H1 (cell line): Measurements from ENCODE around the gene SCGB1D2. TPM values are rescaled to one million over a fixed set of nuclear protein-coding genes. Genes with fewer than 3 reads are reported as not detected.

Experiments
- CTCF ChIA-PET: fragments of 300-600 bp; sonication (Branson Sonifier 250); formaldehyde crosslinking; loops from one replicate; lab custom pipeline; 2021; ENCODE audit not compliant: partially characterized antibody; lab: Charles Lee
- POLR2A ChIA-PET: fragments of 300-600 bp; sonication (Branson Sonifier 250); formaldehyde crosslinking; loops from one replicate; lab custom pipeline; 2021; ENCODE audit warnings: inconsistent platforms; ENCODE audit not compliant: partially characterized antibody; lab: Charles Lee
- DNase-seq, 2 experiments: peaks; one replicate each; pipeline versions ENCODE4 v3.0.0 to v3.0.0-alpha.2; 2010 to 2022; ENCODE audit warnings: low spot score in 2 of 2, low read depth in 1 of 2, mixed read lengths in 1 of 2
- FAIRE-seq: peaks from 2 replicates; lab custom pipeline; 2011; peaks lifted over from hg19 to GRCh38; lab: Jason Lieb, UNC
- H2AFZ ChIP-seq: 2 replicates; pipeline ENCODE4 v1.8.1; 2012; ENCODE audit warnings: low read length, inconsistent platforms
- H2AK5ac ChIP-seq: 2 replicates; pipeline ENCODE4 v1.6.1; 2013; ENCODE audit warnings: low read depth, low read length
- H2BK120ac ChIP-seq: replicated peaks from 2 replicates; pipeline ENCODE3; 2013; ENCODE audit warnings: low read depth, low read length, inconsistent platforms
- H2BK12ac ChIP-seq: 2 replicates; pipeline ENCODE4 v1.6.1; 2013; ENCODE audit warnings: low read depth, low read length
- H2BK15ac ChIP-seq: 2 replicates; pipeline ENCODE4 v1.6.1; 2013; ENCODE audit warnings: low read length
- H2BK20ac ChIP-seq: 2 replicates; pipeline ENCODE4 v1.6.1; 2013; ENCODE audit warnings: low read length
- H2BK5ac ChIP-seq: 2 replicates; pipeline ENCODE4 v1.6.1; 2013; ENCODE audit warnings: low read depth, low read length
- H3K14ac ChIP-seq: 2 replicates; pipeline ENCODE4 v1.6.1; 2013; ENCODE audit warnings: inconsistent platforms; ENCODE audit not compliant: insufficient read length
- H3K18ac ChIP-seq: 2 replicates; pipeline ENCODE4 v1.6.1; 2013; ENCODE audit warnings: low read length; ENCODE audit errors: extremely low read depth
- H3K23ac ChIP-seq: 2 replicates; pipeline ENCODE4 v1.6.1; 2013; ENCODE audit warnings: inconsistent platforms; ENCODE audit not compliant: insufficient read length
- H3K23me2 ChIP-seq: 2 replicates; pipeline ENCODE4 v1.6.1; 2013; ENCODE audit warnings: low read depth, low read length
- H3K27ac ChIP-seq: 2 replicates; pipeline ENCODE4 v1.6.1; 2011; ENCODE audit warnings: low read depth, low read length, inconsistent platforms
- H3K27me3 ChIP-seq, 4 experiments: replicated peaks in 1 of 4; 1 replicate in 1 of 4; 2 replicates in 3 of 4; pipeline versions ENCODE4 v1.6.1 to v1.8.1; 2011 to 2013; ENCODE audit warnings: low read length in 3 of 4, mild to moderate bottlenecking in 3 of 4, inconsistent platforms in 2 of 4, mixed read lengths in 2 of 4, moderate library complexity in 1 of 4; ENCODE audit not compliant: control insufficient read depth in 3 of 4, insufficient read depth in 3 of 4; ENCODE audit errors: extremely low read depth in 1 of 4
- H3K36me3 ChIP-seq, 4 experiments: 2 replicates each; pipeline versions ENCODE4 v1.6.1 to v1.8.1; 2011 to 2013; ENCODE audit warnings: mild to moderate bottlenecking in 4 of 4, low read length in 3 of 4, moderate library complexity in 2 of 4, control low read depth in 1 of 4, inconsistent platforms in 1 of 4; ENCODE audit not compliant: insufficient read depth in 4 of 4, control insufficient read depth in 2 of 4
- H3K4ac ChIP-seq: replicated peaks from 2 replicates; pipeline ENCODE3; 2013; ENCODE audit warnings: low read length, low read depth, mixed read lengths, inconsistent platforms; ENCODE audit not compliant: insufficient read length
- H3K4me1 ChIP-seq, 4 experiments: replicated peaks in 1 of 4; 1 replicate in 1 of 4; 2 replicates in 3 of 4; pipeline versions ENCODE4 v1.6.1 to v1.8.1; 2011 to 2013; ENCODE audit warnings: low read length in 3 of 4, inconsistent platforms in 2 of 4, mixed read lengths in 1 of 4; ENCODE audit not compliant: insufficient read depth in 4 of 4, control insufficient read depth in 3 of 4
- H3K4me2 ChIP-seq, 2 experiments: 2 replicates each; pipeline versions ENCODE4 v1.6.1 to v1.8.1; 2011 to 2013; ENCODE audit warnings: low read depth in 2 of 2, low read length in 2 of 2, control low read depth in 1 of 2, inconsistent platforms in 1 of 2, mild to moderate bottlenecking in 1 of 2; ENCODE audit not compliant: insufficient read depth in 1 of 2
- H3K4me3 ChIP-seq, 4 experiments: fragments of 200-600, 300-600 bp in 1 of 4; sonication (generic), shearing (Covaris generic), sonication (Bioruptor Twin) in 1 of 4; 2 replicates each; pipeline versions ENCODE4 v1.5.1 to v1.8.1; 2011 to 2016; ENCODE audit warnings: low read length in 4 of 4, low read depth in 3 of 4, control low read depth in 2 of 4, inconsistent platforms in 2 of 4, mild to moderate bottlenecking in 2 of 4, mixed read lengths in 1 of 4, moderate library complexity in 1 of 4; ENCODE audit not compliant: insufficient read depth in 2 of 4; ENCODE audit errors: extremely low read depth in 1 of 4
- H3K56ac ChIP-seq: replicated peaks from 2 replicates; pipeline ENCODE3; 2013; ENCODE audit warnings: low read depth, mild to moderate bottlenecking, mixed read lengths, low read length, inconsistent platforms; ENCODE audit not compliant: insufficient read length
- H3K79me1 ChIP-seq: 2 replicates; pipeline ENCODE4 v1.6.1; 2013; ENCODE audit warnings: low read depth, low read length, control low read depth
- H3K79me2 ChIP-seq, 2 experiments: 2 replicates each; pipeline versions ENCODE4 v1.6.1 to v1.8.1; 2012 to 2013; ENCODE audit warnings: low read length in 2 of 2, mild to moderate bottlenecking in 2 of 2, inconsistent platforms in 1 of 2; ENCODE audit not compliant: insufficient read depth in 2 of 2, control insufficient read depth in 1 of 2
- H3K9ac ChIP-seq, 4 experiments: replicated peaks in 1 of 4; 1 replicate in 1 of 4; 2 replicates in 3 of 4; pipeline versions ENCODE4 v1.6.1 to v1.8.1; 2011 to 2013; ENCODE audit warnings: low read depth in 3 of 4, low read length in 3 of 4, control low read depth in 2 of 4, mild to moderate bottlenecking in 2 of 4, moderate library complexity in 2 of 4, inconsistent platforms in 1 of 4; ENCODE audit errors: extremely low read depth in 1 of 4
- H3K9me3 ChIP-seq, 2 experiments: 2 replicates each; pipeline versions ENCODE4 v1.6.1 to v1.8.1; 2012 to 2013; ENCODE audit warnings: mild to moderate bottlenecking in 2 of 2, moderate library complexity in 2 of 2, control low read depth in 1 of 2, inconsistent platforms in 1 of 2, low read depth in 1 of 2, low read length in 1 of 2, mixed read lengths in 1 of 2; ENCODE audit not compliant: insufficient read depth in 2 of 2
- H4K20me1 ChIP-seq, 2 experiments: replicated peaks in 1 of 2; 2 replicates each; pipeline versions ENCODE3 to v1.8.1; 2011 to 2013; ENCODE audit warnings: inconsistent platforms in 2 of 2, low read length in 2 of 2, mild to moderate bottlenecking in 1 of 2; ENCODE audit not compliant: insufficient read depth in 2 of 2, control insufficient read depth in 1 of 2
- H4K5ac ChIP-seq: 2 replicates; pipeline ENCODE4 v1.6.1; 2013; ENCODE audit warnings: low read length, low read depth, mixed read lengths, inconsistent platforms; ENCODE audit not compliant: insufficient read length
- H4K8ac ChIP-seq: 2 replicates; pipeline ENCODE4 v1.8.0; 2013; ENCODE audit warnings: mild to moderate bottlenecking, moderate library complexity, low read length, inconsistent platforms; ENCODE audit not compliant: insufficient read depth; ENCODE audit errors: extremely low read depth
- H4K91ac ChIP-seq: replicated peaks from 2 replicates; pipeline ENCODE3; 2013; ENCODE audit warnings: low read length, mixed read lengths, inconsistent platforms; ENCODE audit not compliant: insufficient read length
- CTCF ChIP-seq, 3 experiments: IDR thresholded peaks; 1 replicate in 2 of 3; 2 replicates in 1 of 3; pipeline versions ENCODE4 v1.5.1 to v1.6.1; 2011; ENCODE audit warnings: low read length in 3 of 3, mild to moderate bottlenecking in 3 of 3, inconsistent platforms in 2 of 3, low read depth in 1 of 3, moderate library complexity in 1 of 3; ENCODE audit not compliant: insufficient read depth in 1 of 3; ENCODE audit errors: control extremely low read depth in 1 of 3
- EZH2 ChIP-seq: fragments of 200-600 bp; sonication (generic); IDR thresholded peaks from 2 replicates; pipeline ENCODE4 v1.7.1; 2012; ENCODE audit warnings: low read depth, mild to moderate bottlenecking, moderate library complexity, low read length, inconsistent platforms; ENCODE audit not compliant: severe bottlenecking
- KDM4A ChIP-seq: IDR thresholded peaks from one replicate; pipeline ENCODE4 v1.7.1; 2012; ENCODE audit warnings: low read depth, mild to moderate bottlenecking, moderate library complexity, low read length, inconsistent platforms; ENCODE audit not compliant: severe bottlenecking
- NANOG ChIP-seq: IDR thresholded peaks from 2 replicates; pipeline ENCODE4 v1.6.1; 2011; ENCODE audit warnings: low read length, low read depth, mild to moderate bottlenecking, inconsistent platforms; ENCODE audit not compliant: insufficient read depth, poor library complexity, severe bottlenecking
- NRF1 ChIP-seq: IDR thresholded peaks from 2 replicates; pipeline ENCODE4 v1.6.1; 2011; ENCODE audit warnings: mild to moderate bottlenecking, low read depth, low read length, improper control_type of control experiment
- POLR2A ChIP-seq, 2 experiments: IDR thresholded peaks; 1 replicate in 1 of 2; 2 replicates in 1 of 2; pipeline ENCODE4 v1.6.1; 2011; ENCODE audit warnings: low read depth in 2 of 2, low read length in 2 of 2, mild to moderate bottlenecking in 2 of 2; ENCODE audit errors: control extremely low read depth in 1 of 2
- POU5F1 ChIP-seq: IDR thresholded peaks from 2 replicates; pipeline ENCODE4 v1.6.1; 2011; ENCODE audit warnings: low read depth, mild to moderate bottlenecking, low read length, moderate library complexity
- RXRA ChIP-seq: IDR thresholded peaks from 2 replicates; pipeline ENCODE4 v1.6.1; 2011; ENCODE audit warnings: low read depth, mild to moderate bottlenecking, low read length, moderate library complexity; ENCODE audit not compliant: insufficient read depth
- SIRT6 ChIP-seq: IDR thresholded peaks from one replicate; pipeline ENCODE4 v1.7.1; 2012; ENCODE audit warnings: low read length, inconsistent platforms
- SP4 ChIP-seq: IDR thresholded peaks from 2 replicates; pipeline ENCODE4 v1.6.1; 2012; ENCODE audit warnings: low read length, inconsistent platforms
- TAF7 ChIP-seq: optimal IDR thresholded peaks from 2 replicates; pipeline ENCODE3; 2011; ENCODE audit warnings: low read depth, mild to moderate bottlenecking, inconsistent platforms, low read length, moderate library complexity, borderline replicate concordance
- WGBS, 2 experiments: shearing (Covaris generic) in 1 of 2; methylation state at CpG; one replicate each; pipeline versions ENCODE4 v1.1.6 to v1.1.7; 2013 to 2015; ENCODE audit warnings: low lambda C conversion rate in 2 of 2, mixed read lengths in 2 of 2, inconsistent platforms in 1 of 2, low coverage in 1 of 2, missing lambda C conversion rate in 1 of 2; ENCODE audit not compliant: insufficient replicate concordance in 2 of 2, insufficient coverage in 1 of 2, insufficient read length in 1 of 2; ENCODE audit errors: extremely low coverage in 1 of 2, missing lambda C conversion rate in 1 of 2; 5-methylcytosine and 5-hydroxymethylcytosine counted together
- polyA plus RNA-seq, 7 experiments: library from polyadenylated mRNA; depleted of rRNA in 3 of 7; stranded (reverse) in 5 of 7; unstranded in 2 of 7; fragments of >200 nt in 5 of 7; fragments of 200-250 nt in 2 of 7; gene quantifications; 1 replicate in 5 of 7; 2 replicates in 1 of 7; 4 replicates in 1 of 7; pipeline versions ENCODE4 v1.2.1 to v1.2.3, GENCODE V29; 2011 to 2013; ENCODE audit warnings: missing spikeins in 2 of 7, mixed read lengths in 2 of 7
- total RNA-seq: library from RNA; stranded (reverse); fragmentation: NEBNext Ultra II Directional; extraction: Animal tissue kit (Norgen Biotek cat#: 25700); gene quantifications from 2 replicates; pipeline ENCODE4 v1.2.1, GENCODE V29; 2021

The SCGB1D2 gene
- total and polyA plus RNA-seq, 2 of the 8 experiments (the other 6 are each of a cell fraction or from before 2014, with no cell fraction given): not detected

GRCh38 chr11:62241095-62241494, 944 bp upstream of the SCGB1D2 start:
- Histone ChIP-seq H4K91ac (no peak overlapping the region), H3K79me2 (no peaks in the 10 kb centered on the region), H3K27me3 (peaks cover 0 to 1% (median 0%) of the 10 kb centered on the region in 4 experiments; a peak in 1 of 7 replicates), H3K23ac (no peak overlapping the region), H3K27ac (no peak overlapping the region), H4K5ac (no peak overlapping the region), H4K8ac (no peak overlapping the region), H3K4me1 (peaks cover 0 to 5% (median under 1%) of the 10 kb centered on the region in 4 experiments; a peak in 4 of 7 replicates), H3K56ac (no peak overlapping the region), H2BK120ac (no peak overlapping the region), H2BK5ac (no peak overlapping the region), H3K4me2 (no peak overlapping the region), H3K4me3 (no peak overlapping the region), H2AFZ (0 out of 2 replicates have a peak overlapping the region, but pooled peaks have one; percentile 2), H2AK5ac (no peak overlapping the region), H3K23me2 (peaks cover 3% of the 10 kb centered on the region; the same call in 1 of the 2 replicates), H3K18ac (no peak overlapping the region), H3K4ac (no peak overlapping the region), H4K20me1 (peaks cover 0 to 2% of the 10 kb centered on the region in 2 experiments), H3K36me3 (no peaks in the 10 kb centered on the region), H3K9ac (no peak overlapping the region), H3K79me1 (no peaks in the 10 kb centered on the region), H2BK20ac (no peak overlapping the region), H3K9me3 (no peaks in the 10 kb centered on the region), H3K14ac (no peak overlapping the region), H2BK15ac (no peak overlapping the region), H2BK12ac (no peak overlapping the region)
- TF ChIP-seq KDM4A (no peak), POLR2A (IDR thresholded peaks at IDR 0.05; ENCODE audit: control extremely low read depth in 1 of 2, low read depth in 2 of 2, low read length in 2 of 2) (no peak), CTCF (IDR thresholded peaks at IDR 0.05; ENCODE audit: control extremely low read depth in 1 of 3, insufficient read depth in 1 of 3, low read depth in 1 of 3, low read length in 3 of 3) (no peak), NANOG (no peak), POU5F1 (no peak), SP4 (no peak), NRF1 (no peak), TAF7 (no peak), SIRT6 (no peak), EZH2 (no peak), RXRA (no peak)
- DNase-seq (no peak), FAIRE-seq (no peak)
- WGBS, 2 experiments: 86% methylated on average over 1 of the region's 3 CpGs; no CpG with 5 or more reads in 1 of the 2 experiments
- CTCF ChIA-PET: interaction anchor here (0.7 to 3.3 kb wide), 4 partner anchors 22 to 275 kb away, joined by 3 to 12 read pairs (median 4); no protein-coding TSS in a partner anchor
- POLR2A ChIA-PET: no interaction called here
